Stomach (tissue), 9 donors: ENCODE results near the gene ART4. TPM values are rescaled to one million over a fixed set of nuclear protein-coding genes. Genes with fewer than 3 reads are reported as not detected.

Source experiments
- DNase-seq, 2 donors: peaks; one replicate each; pipeline versions ENCODE4 v3.0.0 to v3.0.0-alpha.2; 2013 to 2019
- H3K27ac ChIP-seq, 5 donors: fragments of 200-600 bp in 4 of 5; sonication (generic) in 4 of 5; one replicate each; pipeline ENCODE4 v1.5.1; 2013 to 2019; ENCODE audit warnings: mild to moderate bottlenecking in 1 of 5, moderate library complexity in 1 of 5
- H3K27me3 ChIP-seq, 3 donors: fragments of 200-600 bp; sonication (generic); one replicate each; pipeline ENCODE4 v1.5.1; 2017 to 2019; ENCODE audit warnings: mixed run types in 1 of 3
- H3K36me3 ChIP-seq, 4 donors: fragments of 200-600 bp; sonication (generic); 1 replicate in 3 of 4; 2 replicates in 1 of 4; pipeline ENCODE4 v1.5.1; 2016 to 2019
- H3K4me1 ChIP-seq, 4 donors: fragments of 200-600 bp; sonication (generic); one replicate each; pipeline ENCODE4 v1.5.1; 2016 to 2019
- H3K4me3 ChIP-seq, 4 donors: fragments of 200-600 bp; sonication (generic) in 3 of 4; one replicate each; pipeline ENCODE4 v1.5.1; 2016 to 2019; ENCODE audit warnings: mild to moderate bottlenecking in 1 of 4
- H3K9me3 ChIP-seq, 4 donors: fragments of 200-600 bp; sonication (generic); one replicate each; pipeline ENCODE4 v1.5.1; 2016 to 2019
- EP300 ChIP-seq: sonication (generic); formaldehyde crosslinking; IDR thresholded peaks from one replicate; pipeline ENCODE4 v1.6.1; 2017; ENCODE audit warnings: antibody characterized with exemption
- POLR2A ChIP-seq, 4 donors: fragments of 450-650 bp; IDR thresholded peaks; one replicate each; pipeline ENCODE4 v1.6.1; 2016; ENCODE audit warnings: antibody characterized with exemption in 4 of 4, control low read depth in 2 of 4, mild to moderate bottlenecking in 1 of 4, moderate library complexity in 1 of 4
- POLR2AphosphoS5 ChIP-seq, 3 donors: sonication (generic); formaldehyde crosslinking; IDR thresholded peaks; one replicate each; pipeline ENCODE4 v1.6.1; 2016; ENCODE audit warnings: antibody characterized with exemption in 3 of 3
- WGBS, 5 donors: extraction: QIAGEN DNeasy Blood & Tissue Kit in 3 of 5; methylation state at CpG; one replicate each; pipeline versions ENCODE4 v1.1.5 to v1.1.7; 2013 to 2018; 5-methylcytosine and 5-hydroxymethylcytosine counted together
- intact Hi-C: fragments of 100-400 bp; cut with DNase I; formaldehyde crosslinking; loops from one replicate; pipeline ENCODE4 v1.15.1; 2023; ENCODE audit warnings: low total_unique reads
- polyA plus RNA-seq, 3 donors: library from polyadenylated mRNA; stranded (reverse); fragments of 200-250 nt; gene quantifications; one replicate each; pipeline ENCODE4 v1.2.3, GENCODE V29; 2013
- total RNA-seq, 5 donors: library from RNA; depleted of rRNA; stranded (reverse); fragments of >200 nt; gene quantifications; one replicate each; pipeline versions ENCODE4 v1.1.0 to v1.2.3, GENCODE V29; 2014 to 2016
- TF ChIP-seq, protein P1 (sequence below), 7 experiments: fragments of 450-650 bp in 4 of 7; fragments of 200-600 bp in 3 of 7; sonication (generic) in 3 of 7; IDR thresholded peaks; one replicate each; pipeline ENCODE4 v1.5.1; 2016 to 2019; ENCODE audit warnings: antibody characterized with exemption in 7 of 7, control low read depth in 2 of 7, mild to moderate bottlenecking in 1 of 7
- donor health status: healthy with polysubstance abuse.
- donor health status: Bipolar disorder and iron deficiency.
- donor health status: healthy.

ART4 gene
- total and polyA plus RNA-seq, 8 donors, result 0.03 to 2.0 (median 1.2) TPM; not detected in 4

DNA sequence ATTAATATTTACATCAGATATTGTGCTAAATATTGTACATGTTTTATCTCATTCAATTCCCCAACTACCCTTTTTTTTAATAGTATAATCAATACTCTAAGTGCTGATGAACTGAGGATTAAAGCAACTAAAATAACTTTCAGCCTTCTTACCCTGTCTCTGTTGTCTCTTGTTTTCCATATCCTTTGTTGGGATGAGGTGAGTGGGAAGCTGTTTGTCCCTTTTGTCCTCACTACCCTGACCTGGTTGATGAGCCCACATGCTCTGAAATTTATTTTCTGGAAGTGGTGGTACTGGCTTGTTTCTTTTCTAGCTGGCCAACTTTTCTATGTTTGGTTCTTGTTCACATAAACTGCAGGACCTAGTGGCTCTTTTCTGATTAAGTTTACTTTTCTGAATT lies 9.6 kb upstream of the ART4 start:
- H3K9me3 ChIP-seq, result peaks cover 0 to 6% (median 0%) of the 10 kb centered on the region in 4 donors
- no peaks in the 10 kb centered on the region for H3K36me3 ChIP-seq
- no peak overlapping the region for H3K4me3 ChIP-seq
- TF ChIP-seq POLR2AphosphoS5 (IDR thresholded peaks at IDR 0.05) (no peak), EP300 (no peak), POLR2A (IDR thresholded peaks at IDR 0.05) (no peak)
- TF ChIP-seq, protein P1, sequence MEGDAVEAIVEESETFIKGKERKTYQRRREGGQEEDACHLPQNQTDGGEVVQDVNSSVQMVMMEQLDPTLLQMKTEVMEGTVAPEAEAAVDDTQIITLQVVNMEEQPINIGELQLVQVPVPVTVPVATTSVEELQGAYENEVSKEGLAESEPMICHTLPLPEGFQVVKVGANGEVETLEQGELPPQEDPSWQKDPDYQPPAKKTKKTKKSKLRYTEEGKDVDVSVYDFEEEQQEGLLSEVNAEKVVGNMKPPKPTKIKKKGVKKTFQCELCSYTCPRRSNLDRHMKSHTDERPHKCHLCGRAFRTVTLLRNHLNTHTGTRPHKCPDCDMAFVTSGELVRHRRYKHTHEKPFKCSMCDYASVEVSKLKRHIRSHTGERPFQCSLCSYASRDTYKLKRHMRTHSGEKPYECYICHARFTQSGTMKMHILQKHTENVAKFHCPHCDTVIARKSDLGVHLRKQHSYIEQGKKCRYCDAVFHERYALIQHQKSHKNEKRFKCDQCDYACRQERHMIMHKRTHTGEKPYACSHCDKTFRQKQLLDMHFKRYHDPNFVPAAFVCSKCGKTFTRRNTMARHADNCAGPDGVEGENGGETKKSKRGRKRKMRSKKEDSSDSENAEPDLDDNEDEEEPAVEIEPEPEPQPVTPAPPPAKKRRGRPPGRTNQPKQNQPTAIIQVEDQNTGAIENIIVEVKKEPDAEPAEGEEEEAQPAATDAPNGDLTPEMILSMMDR (IDR thresholded peaks at IDR 0.05), result no peak
- no peak for DNase-seq
- H3K27ac ChIP-seq, result no peak overlapping the region
- H3K4me1 ChIP-seq, result no peaks in the 10 kb centered on the region
- no peaks in the 10 kb centered on the region for H3K27me3 ChIP-seq
- intact Hi-C loops, result no loop called here

DNA sequence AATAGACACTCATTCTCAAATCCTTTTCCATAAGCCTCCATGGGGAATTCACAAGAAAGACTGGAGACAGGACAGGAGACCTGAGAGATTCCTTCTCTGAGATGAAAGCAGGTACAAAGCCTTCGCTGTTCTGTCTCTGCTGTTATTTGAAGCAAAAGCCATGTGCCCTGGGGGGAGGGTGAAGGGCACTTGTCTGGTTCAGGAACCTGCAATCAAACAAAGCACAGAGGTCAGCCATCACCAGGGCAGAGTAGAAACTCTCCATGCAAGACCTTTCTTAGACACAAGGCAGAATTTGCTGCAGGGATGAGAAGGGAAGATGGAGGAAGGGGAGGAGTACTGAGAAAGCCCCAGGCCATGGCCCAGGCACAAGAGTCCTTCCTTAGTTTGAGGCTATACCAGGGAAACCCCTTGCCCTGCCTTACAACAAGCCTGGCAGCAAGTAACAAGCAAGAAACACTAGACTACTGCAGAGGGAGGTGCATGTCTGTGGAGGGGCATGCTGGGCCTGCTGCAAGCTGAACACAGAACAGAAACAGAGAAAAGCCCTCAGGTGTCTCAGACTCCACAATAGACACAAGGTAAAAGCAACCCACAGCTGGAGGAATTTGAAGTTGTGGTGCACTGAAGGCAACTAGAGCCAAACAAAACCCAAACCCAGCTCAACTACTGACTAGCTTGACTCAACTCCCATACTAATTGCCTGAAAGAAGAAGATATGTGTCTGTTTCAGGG lies 7.8 kb upstream of the ART4 start:
- no peaks in the 10 kb centered on the region for H3K9me3 ChIP-seq
- WGBS, 5 donors, result 0 to 100% (median 47%) methylated on average over 1 of the region's 1 CpG
- peaks cover 4 to 15% (median 13%) of the 10 kb centered on the region in 4 donors for H3K4me1 ChIP-seq
- H3K36me3 ChIP-seq, result no peaks in the 10 kb centered on the region
- no peak overlapping the region for H3K27ac ChIP-seq
- H3K4me3 ChIP-seq, result no peak overlapping the region
- no peaks in the 10 kb centered on the region for H3K27me3 ChIP-seq
- intact Hi-C loops, result no loop called here
- no peak for TF ChIP-seq POLR2AphosphoS5 (IDR thresholded peaks at IDR 0.05)
- no peak for TF ChIP-seq POLR2A (IDR thresholded peaks at IDR 0.05)
- no peak for TF ChIP-seq EP300
- TF ChIP-seq, protein P1 (IDR thresholded peaks at IDR 0.05), result no peak
- no peak for DNase-seq

DNA sequence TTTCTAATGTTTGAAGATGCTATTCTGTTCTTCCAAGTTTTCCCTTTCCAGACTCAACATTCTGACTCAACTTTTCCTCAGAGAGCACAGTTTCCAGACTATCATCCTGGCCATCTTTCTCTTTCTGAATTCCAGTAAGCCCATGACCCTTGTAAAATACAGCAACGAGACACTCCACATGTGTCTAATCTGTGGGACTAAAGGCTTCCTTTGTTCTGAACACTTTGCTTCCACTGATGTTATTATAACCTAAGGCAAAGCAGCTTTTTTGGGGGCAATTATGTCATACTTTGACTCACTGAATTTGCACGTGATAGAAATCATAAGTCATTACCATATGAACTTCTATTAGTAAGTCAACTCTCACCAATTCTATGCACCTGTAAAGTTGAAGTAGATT lies 6.3 kb upstream of the ART4 start:
- H3K36me3 ChIP-seq, result no peaks in the 10 kb centered on the region
- H3K27ac ChIP-seq, result no peak overlapping the region
- no peak for DNase-seq
- H3K27me3 ChIP-seq, result no peaks in the 10 kb centered on the region
- no peak overlapping the region for H3K4me3 ChIP-seq
- intact Hi-C loops, result loop anchor here (5.0 kb wide), 2 partner anchors 148 to 373 kb away; partner anchors contain the start of gene RERG
- no peak for TF ChIP-seq EP300
- TF ChIP-seq POLR2A (IDR thresholded peaks at IDR 0.05), result no peak
- TF ChIP-seq POLR2AphosphoS5 (IDR thresholded peaks at IDR 0.05), result no peak
- TF ChIP-seq, protein P1 (IDR thresholded peaks at IDR 0.05), result no peak
- no peaks in the 10 kb centered on the region for H3K9me3 ChIP-seq
- H3K4me1 ChIP-seq, result peaks cover 10 to 26% (median 17%) of the 10 kb centered on the region in 4 donors
- 68 to 82% (median 73%) methylated on average over 2 of the region's 2 CpGs for WGBS, 5 donors

DNA sequence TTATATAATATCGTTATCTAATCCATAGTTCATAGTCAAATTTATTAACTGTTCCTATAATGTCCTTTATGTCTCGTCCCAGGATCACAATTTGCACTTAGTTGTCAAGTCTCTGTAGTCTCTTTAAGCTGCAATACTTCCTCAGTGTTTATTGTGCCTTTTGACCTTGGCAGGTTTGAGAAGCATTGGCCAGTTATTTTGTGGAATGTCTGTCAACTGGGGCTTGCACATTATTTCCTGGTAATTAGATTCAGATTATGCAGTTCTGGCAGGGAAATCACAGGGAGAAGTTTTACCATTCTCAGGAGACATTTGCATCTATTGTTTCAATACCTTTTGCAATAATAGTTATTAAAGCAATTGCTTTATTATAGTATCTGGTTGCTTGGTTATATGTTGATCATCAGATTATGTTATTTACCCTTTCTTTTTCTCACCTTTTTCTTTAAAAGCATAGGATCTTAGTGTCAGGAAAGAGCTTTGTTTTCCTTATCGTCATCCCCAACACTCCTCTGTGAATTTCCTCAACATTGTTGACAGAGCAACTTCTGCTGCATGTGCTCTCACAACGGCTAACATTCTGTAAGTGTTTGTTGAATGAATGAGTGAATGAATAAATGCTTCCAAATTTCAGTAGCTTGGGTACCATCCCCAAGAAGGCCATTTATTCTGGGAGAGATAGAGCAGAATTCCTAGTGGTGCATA lies 3.7 kb upstream of the ART4 start:
- no peak for TF ChIP-seq POLR2AphosphoS5 (IDR thresholded peaks at IDR 0.05)
- TF ChIP-seq, protein P1 (IDR thresholded peaks at IDR 0.05), result no peak
- TF ChIP-seq EP300, result no peak
- TF ChIP-seq POLR2A (IDR thresholded peaks at IDR 0.05), result no peak
- H3K36me3 ChIP-seq, result no peaks in the 10 kb centered on the region
- no peak for DNase-seq
- H3K27me3 ChIP-seq, result no peaks in the 10 kb centered on the region
- no peak overlapping the region for H3K4me3 ChIP-seq
- H3K4me1 ChIP-seq, result peaks cover 10 to 42% (median 30%) of the 10 kb centered on the region in 4 donors
- no peak overlapping the region for H3K27ac ChIP-seq
- intact Hi-C loops, result loop anchor here (5.0 kb wide), 2 partner anchors 150 to 375 kb away; partner anchors contain the start of gene RERG
- WGBS, 5 donors, result 31 to 59% (median 48%) methylated on average over 4 of the region's 4 CpGs
- H3K9me3 ChIP-seq, result no peaks in the 10 kb centered on the region
